Activated CD8-positive, alpha-beta T cell treated with anti-CD3 and anti-CD28 coated beads for 36 hours (primary cell): ENCODE data around the gene MYO1D. TPM values are rescaled to one million over a fixed set of nuclear protein-coding genes. Genes with fewer than 3 reads are reported as not detected.

Experiments
- ATAC-seq: fragments of 200-7000 bp; cut with Tn5 transposase; one replicate; pipeline ENCODE4 v1.10.0; 2021; ENCODE audit warnings: mild to moderate bottlenecking, moderate library complexity
- CTCF ChIA-PET: fragments of 350-600 bp; sonication (Branson Sonifier 250); formaldehyde crosslinking; loops from one replicate; lab custom pipeline; 2021; ENCODE audit warnings: antibody characterized with exemption; lab: Charles Lee
- POLR2A ChIA-PET: fragments of 350-600 bp; sonication (Branson Sonifier 250); formaldehyde crosslinking; loops from one replicate; lab custom pipeline; 2021; ENCODE audit warnings: antibody characterized with exemption; lab: Charles Lee
- DNase-seq: peaks from one replicate; pipeline ENCODE4 v3.0.0-alpha.2; 2020
- H3K27ac Mint-ChIP-seq: one replicate; pipeline ENCODE4 v1.8.0; 2021; ENCODE audit warnings: mild to moderate bottlenecking, mixed read lengths
- H3K27me3 Mint-ChIP-seq: one replicate; pipeline ENCODE4 v1.8.0; 2021; ENCODE audit warnings: mixed read lengths
- H3K36me3 Mint-ChIP-seq: one replicate; pipeline ENCODE4 v1.8.0; 2021; ENCODE audit warnings: low read depth, mixed read lengths
- H3K4me1 Mint-ChIP-seq: one replicate; pipeline ENCODE4 v1.8.0; 2021; ENCODE audit warnings: low read depth, mixed read lengths
- H3K4me3 Mint-ChIP-seq: one replicate; pipeline ENCODE4 v1.8.0; 2021; ENCODE audit warnings: mild to moderate bottlenecking, moderate library complexity, mixed read lengths
- H3K9me3 Mint-ChIP-seq: one replicate; pipeline ENCODE4 v1.8.0; 2021; ENCODE audit warnings: mixed read lengths
- intact Hi-C: fragments of 100-400 bp; cut with micrococcal nuclease; formaldehyde crosslinking; loops from one replicate; pipeline ENCODE4 v1.10.0; 2022
- total RNA-seq, 2 experiments: library from RNA; stranded (reverse); gene quantifications; one replicate each; pipeline ENCODE4 v1.2.3, GENCODE V29; 2021
- TF ChIP-seq, protein P1 (sequence below): fragments of 200-600 bp; IDR thresholded peaks from one replicate; pipeline ENCODE4 v1.8.0; 2022; ENCODE audit warnings: antibody characterized with exemption, mild to moderate bottlenecking

The MYO1D gene
- total RNA-seq, 2 experiments from 2014 or later, result 8.3 to 9.2 TPM

GRCh38 chr17:32490101-32490482 is 386.8 kb downstream of the MYO1D start:
- intact Hi-C loops, result no loop called here
- Mint-ChIP-seq H3K4me3 (peak overlapping the region; percentile 95), H3K27ac (no peak overlapping the region), H3K27me3 (no peaks in the 10 kb centered on the region), H3K36me3 (peaks cover 30% of the 10 kb centered on the region), H3K4me1 (peaks cover 73% of the 10 kb centered on the region), H3K9me3 (no peaks in the 10 kb centered on the region)
- peak; percentile 31 for DNase-seq
- POLR2A ChIA-PET, result interaction anchor here (0.6 to 5.0 kb wide), 5 partner anchors 13 to 87 kb away, joined by 4 to 43 read pairs (median 8); no protein-coding TSS in a partner anchor
- CTCF ChIA-PET, result interaction anchor here (1.1 to 6.7 kb wide), 3 partner anchors 28 to 34 kb away, joined by 3 to 42 read pairs (median 28); no protein-coding TSS in a partner anchor
- TF ChIP-seq, protein P1, sequence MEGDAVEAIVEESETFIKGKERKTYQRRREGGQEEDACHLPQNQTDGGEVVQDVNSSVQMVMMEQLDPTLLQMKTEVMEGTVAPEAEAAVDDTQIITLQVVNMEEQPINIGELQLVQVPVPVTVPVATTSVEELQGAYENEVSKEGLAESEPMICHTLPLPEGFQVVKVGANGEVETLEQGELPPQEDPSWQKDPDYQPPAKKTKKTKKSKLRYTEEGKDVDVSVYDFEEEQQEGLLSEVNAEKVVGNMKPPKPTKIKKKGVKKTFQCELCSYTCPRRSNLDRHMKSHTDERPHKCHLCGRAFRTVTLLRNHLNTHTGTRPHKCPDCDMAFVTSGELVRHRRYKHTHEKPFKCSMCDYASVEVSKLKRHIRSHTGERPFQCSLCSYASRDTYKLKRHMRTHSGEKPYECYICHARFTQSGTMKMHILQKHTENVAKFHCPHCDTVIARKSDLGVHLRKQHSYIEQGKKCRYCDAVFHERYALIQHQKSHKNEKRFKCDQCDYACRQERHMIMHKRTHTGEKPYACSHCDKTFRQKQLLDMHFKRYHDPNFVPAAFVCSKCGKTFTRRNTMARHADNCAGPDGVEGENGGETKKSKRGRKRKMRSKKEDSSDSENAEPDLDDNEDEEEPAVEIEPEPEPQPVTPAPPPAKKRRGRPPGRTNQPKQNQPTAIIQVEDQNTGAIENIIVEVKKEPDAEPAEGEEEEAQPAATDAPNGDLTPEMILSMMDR, result no peak
- ATAC-seq, result no peak

DNA sequence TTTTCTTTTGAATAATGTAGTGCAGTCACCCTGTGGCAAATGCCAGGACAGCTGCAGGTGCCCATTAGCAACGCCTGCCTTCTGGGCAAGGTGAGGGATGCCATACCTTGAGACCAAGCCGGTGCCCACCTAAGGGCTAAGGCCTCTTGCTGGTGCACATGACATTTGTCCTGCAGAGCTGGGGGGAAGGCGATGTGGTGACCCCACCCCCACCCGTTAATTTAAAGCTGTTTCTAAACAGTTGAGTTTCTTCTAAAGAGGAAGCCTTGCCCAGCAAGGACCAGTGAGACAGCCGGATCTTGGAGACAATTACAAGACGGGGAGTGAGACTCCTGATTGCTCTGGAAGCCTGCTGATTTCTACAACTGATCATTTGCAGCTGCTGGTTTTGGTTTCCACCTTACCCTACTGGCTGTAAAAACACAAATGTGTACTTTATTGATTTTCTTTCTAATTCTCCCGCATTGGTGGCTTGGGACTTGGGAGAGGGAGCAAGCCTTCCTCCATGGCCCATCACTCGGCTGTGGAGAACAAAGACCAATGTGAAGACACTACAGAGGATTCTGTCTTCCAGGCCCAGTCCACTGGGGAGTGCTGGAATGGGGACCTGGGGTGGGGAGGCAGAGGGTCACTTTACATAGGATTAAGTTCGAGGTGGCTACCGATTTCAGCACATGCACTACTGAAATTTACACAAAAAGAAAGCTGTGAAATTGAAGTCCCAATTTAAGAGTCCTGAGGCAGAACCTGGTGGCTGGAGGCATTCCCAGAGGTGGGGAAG is 387.4 kb downstream of the MYO1D start:
- CTCF ChIA-PET, result interaction anchor here (1.1 to 6.7 kb wide), 4 partner anchors 17 to 45 kb away, joined by 3 to 42 read pairs (median 16); partner anchors contain the start of gene PSMD11
- no peak for ATAC-seq
- no peak for DNase-seq
- intact Hi-C loops, result loop anchor here (5.0 to 10.0 kb wide), 2 partner anchors 33 to 265 kb away; no protein-coding TSS in a partner anchor
- Mint-ChIP-seq H3K36me3 (peaks cover 30% of the 10 kb centered on the region), H3K4me3 (peak overlapping the region; percentile 95), H3K9me3 (no peaks in the 10 kb centered on the region), H3K27me3 (no peaks in the 10 kb centered on the region), H3K27ac (peak overlapping the region; percentile 34), H3K4me1 (peaks cover 70% of the 10 kb centered on the region)
- POLR2A ChIA-PET, result interaction anchor here (0.6 to 5.0 kb wide), 10 partner anchors 10 to 114 kb away, joined by 3 to 43 read pairs (median 4); no protein-coding TSS in a partner anchor
- TF ChIP-seq, protein P1, result no peak

GRCh38 chr17:32488604-32489180 is 388.2 kb downstream of the MYO1D start:
- Mint-ChIP-seq H3K27ac (peak overlapping the region; percentile 22), H3K4me3 (peak overlapping the region; percentile 95), H3K9me3 (no peaks in the 10 kb centered on the region), H3K27me3 (no peaks in the 10 kb centered on the region), H3K36me3 (peaks cover 30% of the 10 kb centered on the region), H3K4me1 (peaks cover 63% of the 10 kb centered on the region)
- ChIA-PET POLR2A (interaction anchor here (0.7 to 5.0 kb wide), 7 partner anchors 11 to 114 kb away, joined by 3 to 43 read pairs (median 4); no protein-coding TSS in a partner anchor), CTCF (interaction anchor here (0.9 to 6.7 kb wide), 7 partner anchors 18 to 294 kb away, joined by 3 to 42 read pairs (median 5); partner anchors contain the start of gene PSMD11)
- ATAC-seq (no peak), DNase-seq (no peak)
- TF ChIP-seq, protein P1, result no peak
- intact Hi-C loops, result loop anchor here (5.0 to 10.0 kb wide), 2 partner anchors 34 to 266 kb away; no protein-coding TSS in a partner anchor

- ChIA-PET CTCF (interaction anchor here (0.6 to 7.3 kb wide), 9 partner anchors 13 to 295 kb away, joined by 3 to 70 read pairs (median 3); partner anchors contain the start of gene PSMD11), POLR2A (interaction anchor here (0.6 to 5.0 kb wide), 7 partner anchors 11 to 115 kb away, joined by 3 to 43 read pairs (median 3); no protein-coding TSS in a partner anchor)
- peak overlapping the region; percentile 95 for H3K4me3 Mint-ChIP-seq
- H3K27ac Mint-ChIP-seq, result peak overlapping the region; percentile 90
- peaks cover 62% of the 10 kb centered on the region for H3K4me1 Mint-ChIP-seq
- no peaks in the 10 kb centered on the region for H3K9me3 Mint-ChIP-seq
- ATAC-seq (no peak), DNase-seq (no peak)
- peaks cover 30% of the 10 kb centered on the region for H3K36me3 Mint-ChIP-seq
- H3K27me3 Mint-ChIP-seq, result no peaks in the 10 kb centered on the region
- TF ChIP-seq, protein P1, result no peak
- intact Hi-C loops, result loop anchor here (5.0 to 10.0 kb wide), 2 partner anchors 34 to 267 kb away; no protein-coding TSS in a partner anchor
Measured at GRCh38 chr17:32488177-32488542, 388.8 kb downstream of the MYO1D start.
